ENCODE results near the gene OR10H1. TPM values are rescaled to one million over a fixed set of nuclear protein-coding genes. Genes with fewer than 3 reads are reported as not detected.

Gene OR10H1
- total and polyA plus RNA-seq, 9 of the 15 experiments (the other 6 are each of a cell fraction or from before 2014, with no cell fraction given): not detected

- TF ChIP-seq CTBP1 (IDR thresholded peaks at IDR 0.05; ENCODE audit: borderline replicate concordance) (peak; percentile 73; the same call in 1 of the 2 replicates), POLR2B (IDR thresholded peaks at IDR 0.05; ENCODE audit: low read depth, partially characterized antibody) (peak; percentile 90), ZBTB17 (CRISPR knock-in tag; IDR thresholded peaks at IDR 0.05) (peak; percentile 60; the same call in 1 of the 2 replicates), ZBTB2 (IDR thresholded peaks at IDR 0.05) (peak; percentile 51; the same call in 1 of the 2 replicates)
Measured at GRCh38 chr19:15828611-15829305, 13.3 kb upstream of the OR10H1 start (continued).

DNA sequence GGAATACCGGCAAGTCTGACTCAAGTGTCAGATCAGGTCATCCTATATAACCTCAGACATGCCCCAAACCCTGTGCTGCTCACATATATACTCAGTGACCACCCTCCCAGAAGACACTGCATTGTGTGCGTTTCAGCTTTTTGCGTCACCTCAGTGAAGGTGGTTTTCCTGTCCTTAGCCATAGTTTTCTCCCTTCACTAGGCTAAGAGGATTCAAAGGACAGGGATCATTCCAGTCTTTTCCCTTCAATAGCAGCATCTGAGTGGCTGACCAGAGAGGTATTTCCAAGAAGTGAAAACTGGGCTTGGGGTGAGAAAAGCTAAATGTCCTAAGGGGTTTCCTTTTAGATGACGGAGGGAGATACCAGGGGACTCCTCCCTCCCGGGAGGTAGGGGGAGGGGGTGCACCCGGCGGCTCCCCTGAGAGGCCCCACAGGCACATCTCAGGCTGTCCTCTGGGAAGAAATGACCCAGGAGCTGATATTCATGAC lies 12.7 kb upstream of the OR10H1 start:
- Histone ChIP-seq H3K9me3 (replicated peaks; ENCODE audit: control insufficient read depth, insufficient read depth, low read depth, low read length) (no peaks in the 10 kb centered on the region), H3K4me2 (ENCODE audit: insufficient read depth, low read length) (peak overlapping the region; percentile 88), H3K9ac (ENCODE audit: insufficient read depth in 1 of 2, low read depth in 2 of 2, low read length in 2 of 2) (peak overlapping the region; percentile 80; a peak in 3 of 4 replicates), H3K27me3 (ENCODE audit: control insufficient read depth in 2 of 2, insufficient read depth in 2 of 2, low read length in 2 of 2) (no peaks in the 10 kb centered on the region), H3K36me3 (ENCODE audit: control insufficient read depth, insufficient read depth, low read length) (peaks cover 29% of the 10 kb centered on the region), H3K4me1 (replicated peaks in 1 of 2; ENCODE audit: control insufficient read depth in 2 of 2, insufficient read depth in 2 of 2, low read length in 2 of 2) (peaks cover 6 to 35% of the 10 kb centered on the region in 2 experiments), H3K79me2 (ENCODE audit: control insufficient read depth, insufficient read depth, low read length) (peaks cover 51% of the 10 kb centered on the region), H3K27ac (ENCODE audit: extremely low read depth, low read depth, low read length) (peak overlapping the region; percentile 83), H3K4me3 (peak overlapping the region; percentile 54), H3K9me1 (ENCODE audit: control insufficient read depth, insufficient read depth, low read length) (no peaks in the 10 kb centered on the region), H4K20me1 (replicated peaks; ENCODE audit: control insufficient read depth, insufficient read depth, low read length) (no peaks in the 10 kb centered on the region), H2AFZ (ENCODE audit: low read depth, low read length) (peak overlapping the region; percentile 88)
- FAIRE-seq (no peak), DNase-seq (ENCODE audit: extremely low read depth in 1 of 4, low spot score in 3 of 4) (peak; percentile 64 to 75 (median 72)), ATAC-seq (peak; percentile 79)
- intact Hi-C loops (cut with micrococcal nuclease): no loop called here
- ChIA-PET POLR2A (interaction anchor here (0.6 to 1.8 kb wide), 6 partner anchors 9 to 285 kb away, joined by 3 to 22 read pairs (median 3); no protein-coding TSS in a partner anchor), CTCF (ENCODE audit: low intra/inter-chr PET ratio) (interaction anchor here (0.6 kb wide), 1 partner anchor 9 kb away, joined by 3 read pairs; no protein-coding TSS in a partner anchor)
- 4% methylated on average over 4 of the region's 7 CpGs for WGBS (ENCODE audit: insufficient coverage, low coverage, missing lambda C conversion rate)
- in situ Hi-C loops (cut with MboI): no loop called here
- no TSS peak for BruUV-seq (replicated peaks)
- TF ChIP-seq ZNF766 (CRISPR knock-in tag; conservative IDR thresholded peaks at IDR 0.05): 0 out of 2 replicates have a peak, but pooled peaks have one; percentile 73
- TF ChIP-seq, protein P1, sequence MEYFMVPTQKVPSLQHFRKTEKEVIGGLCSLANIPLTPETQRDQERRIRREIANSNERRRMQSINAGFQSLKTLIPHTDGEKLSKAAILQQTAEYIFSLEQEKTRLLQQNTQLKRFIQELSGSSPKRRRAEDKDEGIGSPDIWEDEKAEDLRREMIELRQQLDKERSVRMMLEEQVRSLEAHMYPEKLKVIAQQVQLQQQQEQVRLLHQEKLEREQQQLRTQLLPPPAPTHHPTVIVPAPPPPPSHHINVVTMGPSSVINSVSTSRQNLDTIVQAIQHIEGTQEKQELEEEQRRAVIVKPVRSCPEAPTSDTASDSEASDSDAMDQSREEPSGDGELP (CRISPR knock-in tag; IDR thresholded peaks at IDR 0.05; ENCODE audit: borderline replicate concordance): no peak; the same call in 1 of the 2 replicates
- TF ChIP-seq NBN (IDR thresholded peaks at IDR 0.05; ENCODE audit: low read depth): 0 out of 2 replicates have a peak, but pooled peaks have one; percentile 31
- peak; percentile 53; the same call in 1 of the 2 replicates for TF ChIP-seq EP400 (IDR thresholded peaks at IDR 0.05)
- no peak for TF ChIP-seq HMGXB4 (CRISPR knock-in tag; IDR thresholded peaks at IDR 0.05)
- TF ChIP-seq CEBPG (CRISPR knock-in tag; IDR thresholded peaks at IDR 0.05): peak; percentile 95
- peak in 1 of 2 experiments; percentile 91; a peak in 2 of 4 replicates for TF ChIP-seq CEBPG (tag; conservative IDR thresholded peaks at IDR 0.05 in 1 of 2, IDR thresholded peaks at IDR 0.05 in 1 of 2)
- TF ChIP-seq MTA1 (IDR thresholded peaks at IDR 0.05; ENCODE audit: borderline replicate concordance): peak; percentile 34
- TF ChIP-seq ZNF197 (CRISPR knock-in tag; IDR thresholded peaks at IDR 0.05; ENCODE audit: low read depth): peak; percentile 62; the same call in 1 of the 2 replicates
- no peak for TF ChIP-seq GABPB1 (CRISPR knock-in tag; IDR thresholded peaks at IDR 0.05)
- TF ChIP-seq TBP (optimal IDR thresholded peaks at IDR 0.05; ENCODE audit: low read depth, low read length): peak; percentile 13
- 0 out of 2 replicates have a peak, but pooled peaks have one; percentile 13 for TF ChIP-seq POLR2G (IDR thresholded peaks at IDR 0.05; ENCODE audit: low read depth, low read length)
